ENCODE results near the gene CDCP1.

Gene CDCP1

DNA sequence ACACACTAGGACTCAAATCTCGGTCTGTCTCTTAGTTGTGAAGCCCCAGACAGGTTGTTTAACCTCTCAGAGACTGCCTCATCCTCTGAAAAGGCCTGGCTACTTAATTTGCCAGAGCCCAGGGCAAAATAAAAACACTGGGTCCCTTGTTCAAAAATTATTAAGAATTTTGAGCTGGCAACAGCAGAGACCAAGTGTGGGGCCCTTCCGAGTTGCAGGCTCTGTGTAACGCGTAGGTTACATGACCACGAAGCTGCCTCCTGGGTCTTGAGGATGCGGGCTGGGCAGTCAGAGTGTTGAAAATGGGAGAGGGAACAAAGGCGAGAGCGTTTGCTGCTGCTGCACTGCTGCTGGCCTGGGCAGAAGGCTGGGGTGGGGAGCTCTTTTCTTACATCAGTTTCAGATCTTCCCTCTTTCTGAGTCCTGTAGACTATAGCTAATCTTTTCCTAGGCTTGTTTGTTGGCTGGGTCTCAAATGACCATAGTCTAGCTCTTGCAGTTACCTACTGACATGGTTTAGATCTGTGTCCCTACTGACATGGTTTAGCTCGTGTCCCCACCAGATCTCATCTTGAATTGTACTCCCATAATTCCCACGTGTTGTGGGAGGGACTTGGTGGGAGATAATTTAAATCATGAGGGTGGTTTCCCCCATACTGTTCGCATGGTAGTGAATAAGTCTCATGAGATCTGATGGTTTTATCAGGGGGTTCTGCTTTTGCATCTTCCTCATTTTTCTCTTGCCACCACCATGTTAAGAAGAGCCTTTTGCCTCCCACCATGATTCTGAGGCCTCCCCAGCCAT is 70.2 kb downstream of the CDCP1 start:
- Histone ChIP-seq H3K9me3 (ENCODE audit: low read length) (no peaks in the 10 kb centered on the region), H3K36me3 (ENCODE audit: insufficient read depth, low read length) (no peaks in the 10 kb centered on the region), H3K4me3 (ENCODE audit: low read depth in 1 of 2, low read length in 2 of 2) (no peak overlapping the region), H3K27ac (ENCODE audit: low read depth, low read length) (no peak overlapping the region), H3K4me1 (ENCODE audit: insufficient read depth, low read length) (no peaks in the 10 kb centered on the region), H3K9ac (ENCODE audit: low read length) (no peak overlapping the region), H3K27me3 (ENCODE audit: control insufficient read depth in 1 of 2, insufficient read depth in 2 of 2, low read length in 2 of 2) (no peaks in the 10 kb centered on the region)

DNA sequence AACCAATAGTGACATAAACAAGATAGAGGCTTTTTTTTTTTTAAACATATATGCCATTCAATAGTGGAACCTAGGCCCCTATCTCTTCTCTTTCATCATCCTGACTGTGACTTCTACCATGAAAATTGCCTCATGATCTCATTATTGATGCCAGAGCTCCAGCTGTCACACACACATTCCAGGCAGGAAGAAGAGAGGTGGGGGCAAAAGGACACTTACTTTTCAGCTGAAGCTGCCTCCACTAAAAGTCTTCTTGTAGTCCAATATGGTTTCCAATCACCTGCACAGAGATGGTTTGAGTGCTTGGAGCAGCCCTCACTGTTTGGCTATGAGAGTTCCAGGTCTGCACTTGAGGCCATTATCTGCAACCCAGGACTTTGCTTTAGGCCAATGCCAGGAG is 75.1 kb downstream of the CDCP1 start:
- no peaks in the 10 kb centered on the region for H3K27me3 ChIP-seq (ENCODE audit: control insufficient read depth in 1 of 2, insufficient read depth in 2 of 2, low read length in 2 of 2)
- H3K9ac ChIP-seq (ENCODE audit: low read length), result no peak overlapping the region
- no peaks in the 10 kb centered on the region for H3K36me3 ChIP-seq (ENCODE audit: insufficient read depth, low read length)
- H3K9me3 ChIP-seq (ENCODE audit: low read length), result no peaks in the 10 kb centered on the region
- no peaks in the 10 kb centered on the region for H3K4me1 ChIP-seq (ENCODE audit: insufficient read depth, low read length)
- H3K27ac ChIP-seq (ENCODE audit: low read depth, low read length), result no peak overlapping the region
- no peak overlapping the region for H3K4me3 ChIP-seq (ENCODE audit: low read depth in 1 of 2, low read length in 2 of 2)

DNA sequence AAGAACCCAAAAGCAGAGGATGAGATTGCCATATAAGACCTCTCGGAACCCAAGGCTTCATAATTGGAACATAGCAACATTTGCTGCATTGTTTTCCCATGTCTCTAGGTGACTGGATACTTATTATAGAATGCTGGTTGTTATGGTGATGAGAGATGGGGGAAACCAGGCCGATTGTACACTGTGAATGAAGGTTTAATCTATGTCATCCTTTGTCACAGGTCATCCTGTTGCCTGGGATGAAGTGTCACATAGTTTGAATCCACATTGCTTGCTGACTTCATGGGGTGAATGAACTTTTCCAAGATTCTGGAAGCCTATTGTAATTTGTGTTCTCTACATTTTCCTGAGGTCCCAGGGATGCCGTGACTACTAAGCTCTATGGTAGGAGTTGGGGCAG is 78.2 kb downstream of the CDCP1 start:
- H3K9ac ChIP-seq (ENCODE audit: low read length), result no peak overlapping the region
- no peaks in the 10 kb centered on the region for H3K4me1 ChIP-seq (ENCODE audit: insufficient read depth, low read length)
- H3K36me3 ChIP-seq (ENCODE audit: insufficient read depth, low read length), result no peaks in the 10 kb centered on the region
- H3K9me3 ChIP-seq (ENCODE audit: low read length), result no peaks in the 10 kb centered on the region
- no peak overlapping the region for H3K27ac ChIP-seq (ENCODE audit: low read depth, low read length)
- H3K27me3 ChIP-seq (ENCODE audit: control insufficient read depth in 1 of 2, insufficient read depth in 2 of 2, low read length in 2 of 2), result no peaks in the 10 kb centered on the region
- no peak overlapping the region for H3K4me3 ChIP-seq (ENCODE audit: low read depth in 1 of 2, low read length in 2 of 2)

DNA sequence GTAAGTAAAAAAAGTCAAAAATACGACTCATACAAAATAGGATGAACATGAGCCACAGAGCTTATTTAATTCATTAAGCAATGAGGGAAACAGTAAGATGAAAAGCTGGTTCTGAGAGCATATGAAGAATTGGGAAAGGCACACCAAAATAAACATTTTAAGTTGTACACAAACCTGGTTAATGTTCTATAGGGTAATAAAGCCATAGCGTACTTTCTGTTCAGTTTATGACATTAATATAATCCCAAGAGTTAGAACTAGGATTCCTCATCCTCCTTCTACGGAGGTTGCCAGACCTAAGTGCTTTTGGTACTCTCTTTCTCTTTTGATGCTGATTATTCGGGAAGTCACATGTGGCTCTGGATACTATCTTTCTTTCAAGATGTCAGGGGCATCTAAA is 78.7 kb downstream of the CDCP1 start:
- Histone ChIP-seq H3K9ac (ENCODE audit: low read length) (no peak overlapping the region), H3K9me3 (ENCODE audit: low read length) (no peaks in the 10 kb centered on the region), H3K4me1 (ENCODE audit: insufficient read depth, low read length) (no peaks in the 10 kb centered on the region), H3K27ac (ENCODE audit: low read depth, low read length) (no peak overlapping the region), H3K27me3 (ENCODE audit: control insufficient read depth in 1 of 2, insufficient read depth in 2 of 2, low read length in 2 of 2) (no peaks in the 10 kb centered on the region), H3K4me3 (ENCODE audit: low read depth in 1 of 2, low read length in 2 of 2) (no peak overlapping the region), H3K36me3 (ENCODE audit: insufficient read depth, low read length) (no peaks in the 10 kb centered on the region)

DNA sequence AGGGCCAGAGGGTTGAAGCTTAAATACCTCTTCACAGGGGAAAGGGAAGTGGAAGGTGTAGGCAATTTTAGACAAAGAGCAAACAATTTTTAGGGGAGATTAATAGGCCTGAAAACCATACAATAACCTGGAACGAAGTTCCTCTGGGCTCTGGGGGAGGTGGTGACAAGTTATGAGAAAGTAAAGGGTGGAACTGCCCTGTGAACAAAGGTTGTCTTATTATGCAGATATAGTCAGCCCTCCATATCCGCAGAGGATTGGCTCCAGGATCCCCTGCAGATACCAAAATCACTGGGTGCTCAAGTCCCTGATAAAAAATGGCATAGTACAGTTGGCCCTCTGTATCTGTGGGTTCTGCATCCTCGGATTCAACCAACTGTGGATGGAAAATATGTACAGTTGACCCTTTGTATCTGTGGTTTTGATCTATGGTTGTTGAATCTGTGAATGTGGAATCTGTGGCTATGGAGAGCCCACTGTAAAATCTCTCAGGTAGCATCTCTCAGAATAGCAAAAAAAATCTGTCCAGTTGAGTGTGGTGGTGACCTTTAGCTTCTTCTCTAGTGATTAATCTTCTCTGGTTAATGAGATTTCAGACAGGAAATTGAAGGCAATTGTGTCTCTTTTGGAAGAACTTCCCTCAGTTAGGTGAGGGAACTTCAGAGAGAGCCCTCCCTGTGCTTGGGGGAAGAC is 79.9 kb downstream of the CDCP1 start:
- Histone ChIP-seq H3K27me3 (ENCODE audit: control insufficient read depth in 1 of 2, insufficient read depth in 2 of 2, low read length in 2 of 2) (no peaks in the 10 kb centered on the region), H3K9me3 (ENCODE audit: low read length) (no peaks in the 10 kb centered on the region), H3K4me3 (ENCODE audit: low read depth in 1 of 2, low read length in 2 of 2) (no peak overlapping the region), H3K9ac (ENCODE audit: low read length) (no peak overlapping the region), H3K27ac (ENCODE audit: low read depth, low read length) (no peak overlapping the region), H3K36me3 (ENCODE audit: insufficient read depth, low read length) (no peaks in the 10 kb centered on the region), H3K4me1 (ENCODE audit: insufficient read depth, low read length) (no peaks in the 10 kb centered on the region)

DNA sequence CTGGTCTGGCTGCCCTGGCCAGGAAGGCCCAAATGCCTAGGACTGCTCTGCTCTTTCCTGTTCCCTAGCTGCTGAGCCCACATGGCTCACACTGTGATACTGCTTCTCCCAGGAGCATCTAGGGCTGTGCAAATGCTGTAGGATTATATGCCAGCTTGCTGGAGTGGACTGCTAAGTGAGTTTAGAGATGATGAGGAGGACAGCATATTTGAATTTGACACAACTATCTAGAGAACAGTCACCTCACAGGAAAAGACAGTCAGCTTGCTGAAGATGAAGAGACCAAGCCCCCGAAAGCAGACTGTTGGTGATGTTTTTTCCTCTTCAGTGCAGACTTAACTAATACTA is 80.8 kb downstream of the CDCP1 start:
- no peaks in the 10 kb centered on the region for H3K27me3 ChIP-seq (ENCODE audit: control insufficient read depth in 1 of 2, insufficient read depth in 2 of 2, low read length in 2 of 2)
- no peak overlapping the region for H3K4me3 ChIP-seq (ENCODE audit: low read depth in 1 of 2, low read length in 2 of 2)
- H3K36me3 ChIP-seq (ENCODE audit: insufficient read depth, low read length), result no peaks in the 10 kb centered on the region
- H3K27ac ChIP-seq (ENCODE audit: low read depth, low read length), result no peak overlapping the region
- H3K9me3 ChIP-seq (ENCODE audit: low read length), result no peaks in the 10 kb centered on the region
- H3K4me1 ChIP-seq (ENCODE audit: insufficient read depth, low read length), result no peaks in the 10 kb centered on the region
- no peak overlapping the region for H3K9ac ChIP-seq (ENCODE audit: low read length)

DNA sequence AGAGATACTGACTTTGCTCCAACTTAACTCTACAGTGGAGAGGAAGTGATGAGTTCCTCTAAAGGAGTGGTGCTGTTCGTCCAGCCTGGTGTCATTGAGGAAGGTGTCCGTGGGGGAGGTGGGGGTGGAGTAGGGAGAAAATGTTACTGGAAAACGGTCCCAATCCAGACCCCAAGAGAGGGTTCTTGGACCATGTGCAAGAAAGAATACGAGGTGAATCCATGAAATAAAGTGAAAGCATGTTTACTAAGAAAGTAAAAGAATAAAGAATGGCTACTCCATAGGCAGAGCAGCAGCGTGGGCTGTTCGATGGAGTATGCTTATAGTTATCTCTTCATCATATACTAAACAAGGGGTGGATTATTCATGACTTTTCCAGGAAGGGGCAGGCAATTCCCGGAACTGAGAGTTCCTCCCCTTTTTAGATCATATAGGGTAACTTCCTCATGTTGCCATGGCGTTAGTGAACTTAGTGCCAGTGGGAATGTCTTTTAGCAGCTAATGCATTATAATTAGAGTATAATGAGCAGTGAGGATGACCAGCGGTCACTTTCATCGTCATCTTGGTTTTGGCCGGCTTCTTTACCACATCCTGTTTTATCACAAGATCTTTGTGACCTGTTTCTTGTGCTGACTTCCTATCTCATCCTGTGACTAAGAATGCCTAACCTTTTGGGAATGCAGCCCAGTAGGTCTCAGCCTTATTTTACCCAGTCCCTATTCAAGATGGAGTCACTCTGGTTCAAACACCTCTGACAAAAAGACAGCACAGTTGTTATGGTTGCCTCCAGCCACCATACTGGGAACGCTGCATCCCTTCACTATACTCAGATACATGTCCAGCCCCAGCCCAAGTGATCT is 81.4 kb downstream of the CDCP1 start:
- no peaks in the 10 kb centered on the region for H3K4me1 ChIP-seq (ENCODE audit: insufficient read depth, low read length)
- no peak overlapping the region for H3K27ac ChIP-seq (ENCODE audit: low read depth, low read length)

DNA sequence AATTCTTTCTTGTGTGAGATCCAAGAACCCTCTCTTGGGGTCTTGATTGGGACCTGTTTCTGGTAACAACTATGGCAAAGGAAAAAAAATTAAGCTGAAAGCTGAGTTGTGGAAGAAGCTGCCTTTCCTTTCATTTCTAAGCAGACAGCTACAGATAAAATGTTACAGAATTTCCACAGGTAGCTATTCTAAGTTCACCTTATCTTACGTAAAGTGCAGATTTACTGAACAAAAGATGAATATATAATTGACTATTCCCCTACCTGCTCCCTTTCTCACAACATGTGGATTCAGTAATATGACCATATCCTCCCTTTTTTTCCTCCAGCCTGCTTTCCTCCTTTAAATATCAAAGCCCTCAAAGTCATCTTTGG is 83.5 kb downstream of the CDCP1 start:
- Histone ChIP-seq H3K4me3 (ENCODE audit: low read depth in 1 of 2, low read length in 2 of 2) (no peak overlapping the region), H3K4me1 (ENCODE audit: insufficient read depth, low read length) (no peaks in the 10 kb centered on the region), H3K27ac (ENCODE audit: low read depth, low read length) (no peak overlapping the region), H3K27me3 (ENCODE audit: control insufficient read depth in 1 of 2, insufficient read depth in 2 of 2, low read length in 2 of 2) (no peaks in the 10 kb centered on the region), H3K36me3 (ENCODE audit: insufficient read depth, low read length) (no peaks in the 10 kb centered on the region), H3K9me3 (ENCODE audit: low read length) (no peaks in the 10 kb centered on the region), H3K9ac (ENCODE audit: low read length) (no peak overlapping the region)

More for the DNA sequence above, 81.4 kb downstream of the CDCP1 start:
- Histone ChIP-seq H3K4me3 (ENCODE audit: low read depth in 1 of 2, low read length in 2 of 2) (no peak overlapping the region), H3K9ac (ENCODE audit: low read length) (no peak overlapping the region), H3K36me3 (ENCODE audit: insufficient read depth, low read length) (no peaks in the 10 kb centered on the region), H3K9me3 (ENCODE audit: low read length) (no peaks in the 10 kb centered on the region), H3K27me3 (ENCODE audit: control insufficient read depth in 1 of 2, insufficient read depth in 2 of 2, low read length in 2 of 2) (no peaks in the 10 kb centered on the region)

DNA sequence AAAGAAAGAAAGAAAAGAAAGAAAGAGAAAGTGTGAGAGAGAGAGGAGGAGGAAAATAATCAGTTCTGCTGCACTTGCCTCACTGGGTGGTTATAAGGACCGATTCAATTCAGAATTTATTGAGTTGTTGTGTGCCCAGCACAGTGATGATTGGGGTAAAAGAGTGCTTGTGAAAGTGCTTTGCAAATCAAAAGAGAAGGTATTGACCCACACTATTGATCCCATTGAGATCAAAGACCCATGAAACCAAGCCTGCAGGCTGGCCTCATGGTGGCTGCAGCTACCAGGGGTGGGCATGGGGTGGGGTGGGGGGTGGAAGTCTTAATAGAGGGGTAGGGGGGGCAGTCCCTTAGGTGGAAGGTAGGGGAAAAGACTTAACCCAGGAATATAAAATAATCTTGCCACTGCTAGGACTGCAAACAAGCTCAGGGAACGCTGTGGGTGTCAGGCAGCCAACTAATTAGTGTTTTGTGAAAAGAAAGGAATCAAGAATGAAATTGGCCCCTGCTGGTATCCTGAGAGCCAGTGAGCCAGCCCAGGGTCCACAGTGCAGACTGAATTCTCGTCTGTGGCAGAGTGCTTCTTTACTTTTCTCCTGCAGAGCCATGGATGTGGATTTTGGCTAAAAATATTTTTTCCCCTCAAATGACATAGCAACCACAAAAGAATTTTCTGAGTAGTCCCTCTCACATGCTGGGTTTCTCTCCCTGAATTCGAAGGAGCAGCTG is 85.8 kb downstream of the CDCP1 start:
- Histone ChIP-seq H3K27me3 (ENCODE audit: control insufficient read depth in 1 of 2, insufficient read depth in 2 of 2, low read length in 2 of 2) (no peaks in the 10 kb centered on the region), H3K9ac (ENCODE audit: low read length) (no peak overlapping the region), H3K4me3 (ENCODE audit: low read depth in 1 of 2, low read length in 2 of 2) (no peak overlapping the region), H3K36me3 (ENCODE audit: insufficient read depth, low read length) (no peaks in the 10 kb centered on the region), H3K27ac (ENCODE audit: low read depth, low read length) (no peak overlapping the region), H3K4me1 (ENCODE audit: insufficient read depth, low read length) (peaks cover 13% of the 10 kb centered on the region), H3K9me3 (ENCODE audit: low read length) (no peaks in the 10 kb centered on the region)

DNA sequence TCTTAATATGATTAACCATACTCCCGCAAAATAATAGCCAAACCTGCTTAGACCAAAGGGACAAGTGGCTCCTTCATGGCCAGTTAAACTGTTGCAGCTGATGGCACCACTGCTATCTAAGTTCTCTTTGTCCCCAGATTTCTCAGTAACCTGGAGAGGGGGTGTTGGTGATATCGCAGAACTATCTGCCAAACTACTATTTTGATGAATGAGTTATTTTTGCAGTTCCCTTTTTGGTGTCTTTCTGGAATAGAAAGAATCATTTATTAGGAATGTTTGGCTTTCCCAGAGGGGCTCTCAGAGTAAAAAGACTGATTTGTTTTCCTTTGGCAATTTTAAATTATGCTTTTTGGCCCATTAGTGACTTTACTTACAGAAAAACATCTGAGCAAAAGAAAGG is 87.0 kb downstream of the CDCP1 start:
- Histone ChIP-seq H3K4me3 (ENCODE audit: low read depth in 1 of 2, low read length in 2 of 2) (no peak overlapping the region), H3K9ac (ENCODE audit: low read length) (no peak overlapping the region), H3K27me3 (ENCODE audit: control insufficient read depth in 1 of 2, insufficient read depth in 2 of 2, low read length in 2 of 2) (no peaks in the 10 kb centered on the region), H3K9me3 (ENCODE audit: low read length) (no peaks in the 10 kb centered on the region), H3K36me3 (ENCODE audit: insufficient read depth, low read length) (no peaks in the 10 kb centered on the region), H3K4me1 (ENCODE audit: insufficient read depth, low read length) (peaks cover 20% of the 10 kb centered on the region), H3K27ac (ENCODE audit: low read depth, low read length) (no peak overlapping the region)

DNA sequence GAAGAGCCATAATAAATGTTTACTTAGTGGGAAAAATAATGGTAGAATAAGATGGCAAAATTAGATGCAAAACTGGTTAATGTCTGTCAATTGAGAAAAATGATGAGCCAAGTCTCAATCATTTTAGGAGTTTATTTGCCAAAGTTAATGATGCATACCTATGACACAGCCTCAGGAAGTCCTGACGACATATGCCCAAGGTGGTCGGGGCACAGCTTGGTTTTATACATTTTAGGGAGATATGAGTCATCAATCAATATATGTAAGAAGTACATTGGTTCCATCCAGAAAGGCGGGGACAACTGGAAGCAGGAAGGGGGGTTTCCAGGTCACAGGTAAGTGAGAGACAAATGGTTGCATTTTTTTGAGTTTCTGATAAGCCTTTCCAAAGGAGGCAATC is 88.6 kb downstream of the CDCP1 start:
- H3K27ac ChIP-seq (ENCODE audit: low read depth, low read length), result no peak overlapping the region

More for the DNA sequence above, 88.6 kb downstream of the CDCP1 start:
- no peak overlapping the region for H3K9ac ChIP-seq (ENCODE audit: low read length)
- no peaks in the 10 kb centered on the region for H3K27me3 ChIP-seq (ENCODE audit: control insufficient read depth in 1 of 2, insufficient read depth in 2 of 2, low read length in 2 of 2)
- no peaks in the 10 kb centered on the region for H3K36me3 ChIP-seq (ENCODE audit: insufficient read depth, low read length)
- peaks cover 20% of the 10 kb centered on the region for H3K4me1 ChIP-seq (ENCODE audit: insufficient read depth, low read length)
- no peaks in the 10 kb centered on the region for H3K9me3 ChIP-seq (ENCODE audit: low read length)
- no peak overlapping the region for H3K4me3 ChIP-seq (ENCODE audit: low read depth in 1 of 2, low read length in 2 of 2)

All from muscle layer of colon (tissue), 2 donors.